Gastroesophageal sphincter (tissue), 3 donors: Measurements from ENCODE around the gene MXD4.

Experiments
- CTCF ChIP-seq, 4 experiments: fragments of 200-600 bp in 2 of 4; fragments of 450-650 bp in 2 of 4; sonication (generic) in 1 of 4; IDR thresholded peaks; one replicate each; pipeline ENCODE4 v1.5.1; 2017 to 2019; ENCODE audit warnings: antibody characterized with exemption in 4 of 4, mild to moderate bottlenecking in 2 of 4, moderate library complexity in 2 of 4
- POLR2A ChIP-seq, 2 donors: fragments of 450-650 bp; IDR thresholded peaks; one replicate each; pipeline ENCODE4 v1.6.1; 2017; ENCODE audit warnings: antibody characterized with exemption in 2 of 2, mild to moderate bottlenecking in 2 of 2, moderate library complexity in 1 of 2
- POLR2AphosphoS5 ChIP-seq: sonication (generic); formaldehyde crosslinking; IDR thresholded peaks from one replicate; pipeline ENCODE4 v1.6.1; 2017; ENCODE audit warnings: antibody characterized with exemption

DNA sequence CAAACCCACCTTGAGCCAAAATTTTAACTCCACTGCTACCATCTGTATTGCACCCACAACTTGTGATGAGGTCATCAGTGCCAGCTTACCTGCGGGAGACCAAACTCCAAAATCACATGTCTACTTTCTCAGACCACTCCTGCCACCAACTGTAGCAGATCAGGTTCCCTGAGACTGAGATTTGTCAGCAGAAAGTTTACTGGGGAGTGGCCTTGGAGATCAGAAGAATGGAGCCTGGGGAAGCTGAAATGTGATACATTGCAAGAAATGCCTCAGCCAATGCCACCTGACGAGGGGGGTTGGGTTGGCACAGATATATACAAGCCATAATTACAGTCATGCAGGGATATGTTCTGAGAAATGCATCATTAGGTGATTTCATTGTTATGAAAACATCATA is 39.1 kb downstream of the MXD4 start:
- TF ChIP-seq CTCF (IDR thresholded peaks at IDR 0.05) = no peak
- TF ChIP-seq POLR2AphosphoS5 = no peak
- TF ChIP-seq POLR2A (IDR thresholded peaks at IDR 0.05) = no peak
